H9 (cell line): Measurements from ENCODE around the gene C1orf115. TPM values are rescaled to one million over a fixed set of nuclear protein-coding genes. Genes with fewer than 3 reads are reported as not detected.

ENCODE experiments used
- DNase-seq: peaks from one replicate; pipeline ENCODE4 v3.0.0-alpha.2; 2017
- H2AFZ ChIP-seq: one replicate; pipeline ENCODE4 v1.6.1; 2013; ENCODE audit warnings: mild to moderate bottlenecking, low read length, control low read depth, moderate library complexity
- H2AK5ac ChIP-seq: 2 replicates; pipeline ENCODE4 v1.6.1; 2013; ENCODE audit warnings: low read length, control low read depth, mixed read lengths; ENCODE audit not compliant: insufficient read length
- H2BK120ac ChIP-seq: one replicate; pipeline ENCODE4 v1.6.1; 2013; ENCODE audit warnings: low read depth, mild to moderate bottlenecking, low read length, control low read depth, inconsistent platforms; ENCODE audit not compliant: poor library complexity, severe bottlenecking
- H2BK12ac ChIP-seq: 2 replicates; pipeline ENCODE4 v1.6.1; 2013; ENCODE audit warnings: low read length, control low read depth, mixed read lengths, low read depth; ENCODE audit not compliant: insufficient read length
- H2BK15ac ChIP-seq: 2 replicates; pipeline ENCODE4 v1.6.1; 2013; ENCODE audit warnings: low read depth, low read length, control low read depth
- H2BK20ac ChIP-seq: one replicate; pipeline ENCODE4 v1.6.1; 2013; ENCODE audit warnings: low read depth, mild to moderate bottlenecking, low read length, control low read depth, inconsistent platforms; ENCODE audit not compliant: poor library complexity, severe bottlenecking
- H2BK5ac ChIP-seq: 2 replicates; pipeline ENCODE4 v1.6.1; 2013; ENCODE audit warnings: low read length, control low read depth, mixed read lengths; ENCODE audit not compliant: insufficient read length
- H3K14ac ChIP-seq: 2 replicates; pipeline ENCODE4 v1.6.1; 2013; ENCODE audit warnings: low read length, control low read depth; ENCODE audit not compliant: insufficient read depth
- H3K18ac ChIP-seq: 2 replicates; pipeline ENCODE4 v1.6.1; 2013; ENCODE audit warnings: low read depth, mild to moderate bottlenecking, mixed read lengths, low read length, control low read depth; ENCODE audit not compliant: insufficient read length
- H3K23ac ChIP-seq: 2 replicates; pipeline ENCODE4 v1.6.1; 2013; ENCODE audit warnings: low read length, control low read depth, mixed read lengths, low read depth; ENCODE audit not compliant: insufficient read length
- H3K23me2 ChIP-seq: 2 replicates; pipeline ENCODE4 v1.6.1; 2013; ENCODE audit warnings: low read depth, mild to moderate bottlenecking, mixed read lengths, low read length, control low read depth; ENCODE audit not compliant: insufficient read length, poor library complexity, severe bottlenecking
- H3K27ac ChIP-seq: 2 replicates; pipeline ENCODE4 v1.5.1; 2013; ENCODE audit warnings: low read length, control low read depth, mixed read lengths, low read depth; ENCODE audit not compliant: insufficient read length
- H3K27me3 ChIP-seq: 2 replicates; pipeline ENCODE4 v1.6.1; 2013; ENCODE audit warnings: low read length, control low read depth, inconsistent platforms; ENCODE audit not compliant: insufficient read depth
- H3K4ac ChIP-seq: 2 replicates; pipeline ENCODE4 v1.6.1; 2013; ENCODE audit warnings: low read depth, mild to moderate bottlenecking, control low read depth, inconsistent platforms, low read length, moderate library complexity
- H3K4me1 ChIP-seq: 2 replicates; pipeline ENCODE4 v1.6.1; 2013; ENCODE audit warnings: low read length, control low read depth, inconsistent platforms; ENCODE audit not compliant: insufficient read depth
- H3K4me2 ChIP-seq: 2 replicates; pipeline ENCODE4 v1.6.1; 2013; ENCODE audit warnings: low read length, control low read depth, mixed read lengths; ENCODE audit not compliant: insufficient read length, insufficient read depth
- H3K56ac ChIP-seq: 2 replicates; pipeline ENCODE4 v1.6.1; 2013; ENCODE audit warnings: low read depth, mild to moderate bottlenecking, mixed read lengths, low read length, control low read depth; ENCODE audit not compliant: insufficient read length
- H3K79me1 ChIP-seq: 2 replicates; pipeline ENCODE4 v1.6.1; 2013; ENCODE audit warnings: low read depth, mild to moderate bottlenecking, moderate library complexity, low read length, control low read depth, inconsistent platforms; ENCODE audit not compliant: insufficient read depth, poor library complexity, severe bottlenecking
- H3K79me2 ChIP-seq: 2 replicates; pipeline ENCODE4 v1.6.1; 2013; ENCODE audit warnings: low read length, control low read depth, inconsistent platforms; ENCODE audit not compliant: insufficient read depth
- H3K9ac ChIP-seq: 2 replicates; pipeline ENCODE4 v1.6.1; 2013; ENCODE audit warnings: low read length, control low read depth, mixed read lengths; ENCODE audit not compliant: insufficient read length; ENCODE audit errors: extremely low read depth
- H3K9me3 ChIP-seq: one replicate; pipeline ENCODE4 v1.6.1; 2013; ENCODE audit warnings: low read depth, low read length, inconsistent platforms; ENCODE audit not compliant: control insufficient read depth
- H3T11ph ChIP-seq: one replicate; pipeline ENCODE4 v1.6.1; 2013; ENCODE audit warnings: mild to moderate bottlenecking, low read length, control low read depth, inconsistent platforms
- H4K20me1 ChIP-seq: one replicate; pipeline ENCODE4 v1.6.1; 2013; ENCODE audit not compliant: control insufficient read depth, insufficient read length, insufficient read depth
- H4K5ac ChIP-seq: 2 replicates; pipeline ENCODE4 v1.6.1; 2013; ENCODE audit warnings: low read depth, mild to moderate bottlenecking, mixed read lengths, low read length, control low read depth; ENCODE audit not compliant: insufficient read length
- H4K8ac ChIP-seq: replicated peaks from 2 replicates; pipeline ENCODE4 v1.6.1; 2013; ENCODE audit warnings: low read length, control low read depth, mixed read lengths, low read depth; ENCODE audit not compliant: insufficient read length
- H4K91ac ChIP-seq: 2 replicates; pipeline ENCODE4 v1.6.1; 2013; ENCODE audit warnings: low read depth, mild to moderate bottlenecking, moderate library complexity, mixed read lengths, low read length, control low read depth; ENCODE audit not compliant: insufficient read length
- H3K27ac Mint-ChIP-seq, 3 experiments: 2 replicates in 2 of 3; 3 replicates in 1 of 3; pipeline ENCODE4 v1.8.0; 2020 to 2021; ENCODE audit warnings: mixed read lengths in 3 of 3, mild to moderate bottlenecking in 1 of 3, moderate library complexity in 1 of 3
- H3K27me3 Mint-ChIP-seq: 2 replicates; pipeline ENCODE4 v1.8.0; 2021; ENCODE audit warnings: low read depth, mild to moderate bottlenecking, moderate library complexity, mixed read lengths
- H3K36me3 Mint-ChIP-seq, 3 experiments: 2 replicates in 2 of 3; 3 replicates in 1 of 3; pipeline ENCODE4 v1.8.0; 2020 to 2021; ENCODE audit warnings: low read depth in 3 of 3, mixed read lengths in 3 of 3; ENCODE audit not compliant: insufficient read depth in 1 of 3
- H3K4me1 Mint-ChIP-seq, 2 experiments: 2 replicates each; pipeline ENCODE4 v1.8.0; 2020; ENCODE audit warnings: mixed read lengths in 2 of 2
- H3K4me3 Mint-ChIP-seq, 2 experiments: 2 replicates in 1 of 2; 3 replicates in 1 of 2; pipeline ENCODE4 v1.8.0; 2020 to 2021; ENCODE audit warnings: mild to moderate bottlenecking in 2 of 2, mixed read lengths in 2 of 2, moderate library complexity in 1 of 2
- H3K9me3 Mint-ChIP-seq, 2 experiments: 2 replicates in 1 of 2; 3 replicates in 1 of 2; pipeline ENCODE4 v1.8.0; 2020; ENCODE audit warnings: mild to moderate bottlenecking in 2 of 2, mixed read lengths in 2 of 2, moderate library complexity in 1 of 2
- CTCF ChIP-seq: fragments of 200-600 bp; sonication (generic); conservative IDR thresholded peaks from 3 replicates; pipeline ENCODE4 v1.8.0; 2021; ENCODE audit warnings: antibody characterized with exemption, mild to moderate bottlenecking
- WGBS: extraction: QIAGEN DNeasy Blood & Tissue Kit; methylation state at CpG from one replicate; pipeline ENCODE4 v1.1.7; 2013; ENCODE audit warnings: missing lambda C conversion rate, low lambda C conversion rate, mixed read lengths; ENCODE audit not compliant: insufficient read length; ENCODE audit errors: extremely low coverage; 5-methylcytosine and 5-hydroxymethylcytosine counted together
- total RNA-seq: library from RNA; stranded (reverse); gene quantifications from 2 replicates; pipeline ENCODE4 v1.2.1, GENCODE V29; 2021

C1orf115 gene
- total RNA-seq, 1 experiment from 2014 or later: 6.0 TPM

- H3K27ac ChIP-seq: no peak overlapping the region
- no peaks in the 10 kb centered on the region for H3K79me1 ChIP-seq
- H3K27me3 Mint-ChIP-seq: peaks cover 33% of the 10 kb centered on the region
- H2BK15ac ChIP-seq: no peak overlapping the region
- H4K20me1 ChIP-seq: no peaks in the 10 kb centered on the region
- WGBS: no CpG with 5 or more reads among the region's 5 CpGs
- peaks cover 10% of the 10 kb centered on the region for H3K23me2 ChIP-seq
- no peak overlapping the region for H4K91ac ChIP-seq
- no peak overlapping the region for H3K18ac ChIP-seq
- H2BK20ac ChIP-seq: no peak overlapping the region
- no peak overlapping the region for H3K56ac ChIP-seq
- TF ChIP-seq CTCF: no peak
- H3K4me2 ChIP-seq: no peak overlapping the region
- H3K4ac ChIP-seq: no peak overlapping the region
- H4K8ac ChIP-seq: no peak overlapping the region
- H3K4me1 Mint-ChIP-seq: peaks cover 15 to 17% of the 10 kb centered on the region in 2 experiments
- no peak overlapping the region for H2BK12ac ChIP-seq
- H2BK120ac ChIP-seq: no peak overlapping the region
- H3K9me3 Mint-ChIP-seq: no peaks in the 10 kb centered on the region
- no peak overlapping the region for H3K14ac ChIP-seq
- H3K9ac ChIP-seq: no peak overlapping the region
- H3K27me3 ChIP-seq: peaks cover 8% of the 10 kb centered on the region
- H3K4me3 Mint-ChIP-seq: no peak overlapping the region
- 0 out of 7 replicates have a peak, but pooled peaks cover 0 to 1% (median 0%) of the 10 kb centered on the region in 3 experiments for H3K36me3 Mint-ChIP-seq
- H2BK5ac ChIP-seq: no peak overlapping the region
- H2AK5ac ChIP-seq: no peak overlapping the region
- no peak overlapping the region for H3T11ph ChIP-seq
- H4K5ac ChIP-seq: no peak overlapping the region
- H3K27ac Mint-ChIP-seq: no peak overlapping the region
- no peaks in the 10 kb centered on the region for H3K9me3 ChIP-seq
- H2AFZ ChIP-seq: no peak overlapping the region
- DNase-seq: no peak
- H3K4me1 ChIP-seq: no peaks in the 10 kb centered on the region
- H3K23ac ChIP-seq: no peak overlapping the region
- H3K79me2 ChIP-seq: no peaks in the 10 kb centered on the region
Measured at GRCh38 chr1:220687809-220688208, 2.4 kb upstream of the C1orf115 start.
